Superior temporal gyrus (tissue), 1 donor: ENCODE data around the gene RAB3A.
"Not testable (repeated sequence)": the region's sequence is repeated elsewhere in the genome, so short reads cannot be mapped to it uniquely, and the experiment has no call there.

Source experiments
- DNase-seq: peaks from one replicate; pipeline ENCODE4 v3.0.0-alpha.2; 2016; ENCODE audit errors: extremely low spot score

The RAB3A gene

GRCh38 chr19:18168673-18169381, 35.0 kb downstream of the RAB3A start:
- DNase-seq: no peak

GRCh38 chr19:18167975-18168645, 35.7 kb downstream of the RAB3A start:
- no peak for DNase-seq

- DNase-seq: no peak
Observed at GRCh38 chr19:18167011-18167410, 36.8 kb downstream of the RAB3A start.

- no peak for DNase-seq
Observed at GRCh38 chr19:18165794-18166544, 37.9 kb downstream of the RAB3A start.

- no peak for DNase-seq
Observed at GRCh38 chr19:18164072-18164471, 39.8 kb downstream of the RAB3A start.

- DNase-seq: no peak
Observed at GRCh38 chr19:18161636-18162002, 42.2 kb downstream of the RAB3A start.

GRCh38 chr19:18160971-18161635, 42.7 kb downstream of the RAB3A start:
- peak; percentile 67 for DNase-seq

GRCh38 chr19:18160493-18160970, 43.3 kb downstream of the RAB3A start:
- DNase-seq: no peak

- DNase-seq: no peak
Observed at GRCh38 chr19:18159810-18160209, 44.0 kb downstream of the RAB3A start.

- not testable (repeated sequence) for DNase-seq
Observed at GRCh38 chr19:18159059-18159616, 44.7 kb downstream of the RAB3A start.

- DNase-seq: no peak
Observed at GRCh38 chr19:18158467-18158866, 45.4 kb downstream of the RAB3A start.

- peak; percentile 79 for DNase-seq
Observed at GRCh38 chr19:18157465-18158063, 46.3 kb downstream of the RAB3A start.

- DNase-seq: peak; percentile 60
Observed at GRCh38 chr19:18156841-18157464, 46.9 kb downstream of the RAB3A start.

GRCh38 chr19:18156268-18156667, 47.6 kb downstream of the RAB3A start:
- no peak for DNase-seq

GRCh38 chr19:18155095-18156087, 48.5 kb downstream of the RAB3A start:
- DNase-seq: no peak

GRCh38 chr19:18153556-18154134, 50.2 kb downstream of the RAB3A start:
- no peak for DNase-seq

- peak; percentile 99 for DNase-seq
Observed at GRCh38 chr19:18152817-18153555, 50.9 kb downstream of the RAB3A start, which contains the start of gene PIK3R2. Gene PIK3R2, plus strand, starts transcription at chr19:18153163. Its CDS starts 2,717 bp downstream, at chr19:18155880.

- peak; percentile 96 for DNase-seq
Observed at GRCh38 chr19:18152442-18152816, 51.4 kb downstream of the RAB3A start.
